ENCODE data around the gene DNAAF3.

The DNAAF3 gene

GRCh38 chr19:55152017-55152416, 14.4 kb downstream of the DNAAF3 start:
- DNase-seq, result no peak

DNA sequence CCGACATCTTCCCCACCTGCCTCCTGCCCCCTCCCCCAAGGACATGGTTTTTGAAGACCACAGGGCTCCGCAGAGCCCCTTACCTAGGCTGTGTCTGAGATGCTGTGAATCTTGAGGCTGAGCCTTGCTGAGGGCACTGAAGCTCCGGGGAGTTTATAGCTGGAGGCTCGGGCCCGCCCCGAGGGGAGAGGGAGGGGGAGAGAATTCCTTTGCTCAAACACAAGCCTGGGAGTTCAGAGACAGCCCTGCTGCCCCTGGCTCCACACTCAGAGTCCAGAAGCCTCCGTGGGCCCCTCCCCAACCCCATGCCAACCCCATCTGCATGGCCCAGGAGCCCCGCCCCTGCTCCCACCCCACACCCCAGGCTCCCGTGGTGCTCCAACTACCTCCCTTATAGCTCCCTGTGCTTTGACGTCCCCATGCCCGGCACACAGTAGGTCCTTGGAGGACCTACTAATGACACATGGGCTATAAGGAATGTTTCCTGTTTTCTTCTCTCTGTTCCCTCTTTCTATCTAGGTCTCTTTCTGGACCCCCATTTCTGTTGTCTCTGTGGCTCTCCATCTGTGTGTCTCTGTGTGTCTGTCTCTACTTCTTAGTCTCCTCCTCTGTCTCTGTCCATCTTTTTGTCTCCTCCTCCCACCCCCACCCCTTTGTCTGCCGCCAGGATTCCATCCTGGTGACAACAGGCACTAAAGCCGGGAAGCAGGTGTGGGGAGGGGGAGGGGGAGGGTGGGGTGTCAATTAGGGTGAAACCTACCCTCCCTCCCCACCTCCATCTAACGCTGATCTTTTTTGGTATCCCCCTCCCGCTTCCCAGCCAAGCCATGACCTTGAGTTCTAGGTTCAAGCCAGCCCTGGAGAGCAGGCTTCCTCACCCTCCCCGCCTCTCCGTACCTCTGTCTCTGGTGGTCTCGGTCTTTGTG, 17.1 kb downstream of the DNAAF3 start, which contains the start of gene TNNT1:
Gene TNNT1 (minus strand): TSS at position 129 of the 926 bp plus-strand sequence. CDS start 2,049 bp downstream, outside the sequence.
- no peak for DNase-seq

GRCh38 chr19:55147545-55148251, 18.7 kb downstream of the DNAAF3 start:
- no peak for DNase-seq

DNA sequence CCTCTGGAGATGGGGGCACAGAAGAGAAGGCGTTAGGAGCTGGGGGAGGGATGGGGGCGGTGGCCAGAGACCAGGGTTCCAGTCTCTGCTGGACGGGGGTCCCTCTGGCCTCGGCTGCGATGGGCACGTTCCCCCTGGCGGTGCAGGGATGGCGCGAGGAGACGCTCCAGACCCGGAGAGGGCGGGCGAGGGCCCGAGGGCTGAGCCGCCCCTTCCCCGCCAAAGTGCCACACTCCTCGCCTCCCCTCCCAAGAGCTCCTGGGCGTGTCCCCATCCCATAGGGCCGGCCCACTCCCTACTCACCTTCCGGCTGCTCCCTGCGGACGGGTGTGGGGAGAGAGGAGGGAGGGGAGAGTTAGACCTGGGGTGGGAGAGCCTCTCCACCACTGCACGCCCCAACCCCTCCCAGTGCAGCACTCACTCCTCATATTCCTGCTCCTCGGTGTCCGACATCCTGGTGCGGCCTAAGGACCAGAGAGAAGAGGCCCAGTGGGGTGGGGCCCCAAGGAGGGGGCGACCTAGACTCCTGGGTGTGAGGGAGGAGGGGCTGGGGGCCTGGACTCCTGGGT, 19.6 kb downstream of the DNAAF3 start:
- DNase-seq, result no peak

DNA sequence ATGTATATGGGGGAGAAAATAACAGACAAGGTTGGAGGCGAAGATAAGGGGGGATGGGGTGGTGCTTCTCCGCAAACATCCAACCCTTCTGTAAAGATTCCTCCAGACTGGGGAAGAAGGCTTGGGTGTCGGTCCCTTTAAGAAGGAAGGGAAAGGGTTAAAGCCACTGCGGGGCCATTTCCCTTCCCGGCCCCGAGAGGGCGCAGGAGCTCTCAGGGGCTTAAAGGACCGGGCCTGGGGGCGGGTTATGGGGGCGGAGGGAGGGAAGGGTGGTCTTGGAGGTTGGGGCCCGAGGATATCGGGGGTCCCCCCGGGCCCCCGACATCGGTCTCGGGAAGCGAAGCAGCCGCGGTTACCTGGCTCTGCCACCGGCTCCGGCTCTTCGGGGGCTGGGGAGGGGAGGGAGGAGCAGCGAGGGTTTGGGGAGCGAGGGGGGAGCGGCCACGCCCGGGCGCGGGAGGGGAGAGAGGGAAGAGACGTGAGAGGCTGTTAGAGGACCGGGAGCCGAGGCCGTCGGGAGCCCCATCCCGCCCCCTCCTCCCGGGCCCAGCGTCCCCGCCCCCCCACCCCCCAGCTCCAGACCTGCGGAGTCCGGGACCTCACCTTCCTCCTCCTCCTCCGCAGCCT, 20.2 kb downstream of the DNAAF3 start:
- DNase-seq, result no peak

- no peak for DNase-seq
These were observed 21.2 kb downstream of the DNAAF3 start for GRCh38 chr19:55145232-55145631.

GRCh38 chr19:55141696-55142095, 24.7 kb downstream of the DNAAF3 start:
- DNase-seq, result no peak

GRCh38 chr19:55137915-55138314, 28.5 kb downstream of the DNAAF3 start:
- DNase-seq, result no peak

DNA sequence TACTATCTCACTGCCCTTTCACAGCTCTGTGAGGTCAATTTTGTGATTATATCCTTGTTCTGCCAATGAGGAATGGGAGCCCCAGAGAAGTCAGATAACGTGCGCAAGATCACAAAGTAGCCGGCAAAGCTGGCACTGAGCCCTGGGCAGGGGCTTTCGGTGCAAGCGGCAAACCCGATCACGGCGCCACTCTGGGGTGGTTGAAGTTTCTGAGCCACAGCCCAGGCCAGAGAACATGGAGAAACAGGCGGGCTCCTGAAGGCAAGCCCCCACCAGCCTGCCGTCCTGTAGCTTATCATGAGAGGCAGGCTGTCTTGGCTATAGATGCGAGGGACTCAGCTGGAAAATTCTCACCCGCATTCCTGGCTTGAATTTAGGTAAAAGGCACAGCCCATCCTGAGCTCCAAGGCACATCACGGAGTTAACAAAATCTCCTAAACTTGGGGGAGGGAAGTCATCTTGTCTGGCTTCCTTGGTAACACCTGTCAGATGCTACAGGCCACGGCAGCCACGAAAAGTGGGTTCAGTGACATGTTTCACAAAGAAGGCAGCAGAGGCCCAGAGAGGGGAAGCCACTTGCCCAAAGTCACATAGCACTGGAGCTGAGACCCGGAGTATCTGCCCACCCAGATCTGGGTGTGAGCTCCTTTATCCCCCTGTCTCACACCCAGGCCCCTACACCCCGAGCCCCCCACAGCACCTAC, 29.9 kb downstream of the DNAAF3 start:
- DNase-seq, result no peak

- no peak for DNase-seq
These were observed 31.7 kb downstream of the DNAAF3 start for GRCh38 chr19:55134736-55135135.

GRCh38 chr19:55133639-55134444, 32.6 kb downstream of the DNAAF3 start:
- no peak for DNase-seq

DNA sequence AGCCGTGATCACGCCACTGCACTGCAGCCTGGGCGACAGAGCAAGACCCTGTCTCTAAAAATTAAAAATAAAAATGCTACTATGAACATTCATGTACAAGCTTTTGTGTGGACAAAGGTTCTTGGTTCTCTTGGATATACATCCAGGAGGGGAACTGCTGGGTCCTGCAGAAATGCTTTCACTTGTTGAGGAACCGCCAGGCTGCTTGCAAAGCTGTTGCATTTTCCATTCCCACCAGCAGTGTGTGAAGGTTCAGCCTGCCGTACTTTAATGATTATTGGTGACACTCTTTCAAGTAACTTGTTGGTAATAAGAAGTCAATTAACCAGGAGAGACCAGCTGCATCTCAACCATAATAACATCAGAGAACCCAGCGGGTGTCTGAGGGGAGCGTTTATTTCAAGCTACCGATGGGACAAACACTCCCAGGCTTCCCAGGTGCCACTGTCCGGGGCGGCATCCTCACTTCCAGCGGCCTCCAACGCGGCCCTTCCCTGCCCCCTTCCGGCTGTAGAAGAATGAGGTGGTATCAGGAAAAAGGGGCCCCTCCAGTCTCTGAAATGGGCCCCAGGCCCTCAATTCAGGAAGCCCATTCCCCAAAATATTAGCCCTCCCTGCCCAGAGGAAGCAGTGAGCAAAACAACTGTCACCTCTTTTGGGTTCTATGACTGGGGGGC, 33.8 kb downstream of the DNAAF3 start:
- no peak for DNase-seq

GRCh38 chr19:55131421-55131820, 35.0 kb downstream of the DNAAF3 start:
- DNase-seq, result no peak

- peak in 1 of 2 donors; percentile 5 for DNase-seq
These were observed 47.4 kb downstream of the DNAAF3 start for GRCh38 chr19:55119053-55119452.

GRCh38 chr19:55118401-55118991, 47.9 kb downstream of the DNAAF3 start:
- peak; percentile 17 to 26 for DNase-seq

DNA sequence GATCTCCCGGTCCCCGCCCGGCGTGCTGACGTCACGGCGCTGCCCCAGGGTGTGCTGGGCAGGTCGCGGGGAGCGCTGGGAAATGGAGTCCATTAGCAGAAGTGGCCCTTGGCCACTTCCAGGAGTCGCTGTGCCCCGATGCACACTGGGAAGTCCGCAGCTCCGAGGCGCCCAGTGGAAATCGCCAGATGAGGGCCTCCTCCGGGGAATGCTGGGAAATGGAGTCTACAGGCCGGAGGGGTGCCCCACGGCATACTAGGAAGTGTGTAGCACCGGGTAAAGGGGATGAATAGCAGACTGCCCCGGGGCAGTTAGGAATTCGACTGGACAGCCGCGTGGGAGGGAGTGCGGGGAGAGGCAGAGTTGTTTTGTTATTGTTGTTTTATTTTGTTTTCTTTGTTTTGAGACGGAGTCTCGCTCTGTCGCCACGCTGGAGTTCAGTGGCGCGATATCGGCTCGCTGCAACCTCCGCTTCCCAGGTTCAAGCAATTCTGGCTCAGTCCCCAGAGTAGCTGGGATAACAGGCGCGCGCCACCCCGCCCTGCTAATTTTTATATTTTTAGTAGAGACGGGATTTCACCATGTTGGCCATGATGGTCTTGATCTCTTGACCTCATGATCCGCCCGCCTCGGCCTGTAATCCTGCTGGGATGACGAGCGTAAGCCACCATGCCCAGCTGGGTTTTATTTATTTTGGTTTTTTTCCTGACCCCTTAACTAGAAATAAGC, 48.6 kb downstream of the DNAAF3 start:
- peak; percentile 97 to 98 for DNase-seq

- peak in 1 of 2 donors; percentile 14 for DNase-seq
These were observed 49.4 kb downstream of the DNAAF3 start, which contains the start of gene PPP1R12C for GRCh38 chr19:55116859-55117662. Gene PPP1R12C (minus strand): TSS chr19:55117637. CDS start chr19:55117543, 94 bp downstream.

DNA sequence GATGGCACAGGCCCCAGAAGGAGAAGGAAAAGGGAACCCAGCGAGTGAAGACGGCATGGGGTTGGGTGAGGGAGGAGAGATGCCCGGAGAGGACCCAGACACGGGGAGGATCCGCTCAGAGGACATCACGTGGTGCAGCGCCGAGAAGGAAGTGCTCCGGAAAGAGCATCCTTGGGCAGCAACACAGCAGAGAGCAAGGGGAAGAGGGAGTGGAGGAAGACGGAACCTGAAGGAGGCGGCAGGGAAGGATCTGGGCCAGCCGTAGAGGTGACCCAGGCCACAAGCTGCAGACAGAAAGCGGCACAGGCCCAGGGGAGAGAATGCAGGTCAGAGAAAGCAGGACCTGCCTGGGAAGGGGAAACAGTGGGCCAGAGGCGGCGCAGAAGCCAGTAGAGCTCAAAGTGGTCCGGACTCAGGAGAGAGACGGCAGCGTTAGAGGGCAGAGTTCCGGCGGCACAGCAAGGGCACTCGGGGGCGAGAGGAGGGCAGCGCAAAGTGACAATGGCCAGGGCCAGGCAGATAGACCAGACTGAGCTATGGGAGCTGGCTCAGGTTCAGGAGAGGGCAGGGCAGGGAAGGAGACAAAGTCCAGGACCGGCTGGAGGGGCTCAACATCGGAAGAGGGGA, 50.1 kb downstream of the DNAAF3 start:
- peak; percentile 62 to 67 for DNase-seq

Measured in CD4-positive, alpha-beta T cell treated with Interleukin-4 for 1 hour (primary cell).